ENCODE results near the gene SERHL2. TPM values are rescaled to one million over a fixed set of nuclear protein-coding genes. Genes with fewer than 3 reads are reported as not detected.
A peak's percentile ranks its signal among the peaks of the same experiment; 100 is the strongest.
"Not testable (repeated sequence)": the region's sequence is repeated elsewhere in the genome, so short reads cannot be mapped to it uniquely, and the experiment has no call there.

SERHL2 gene
- total RNA-seq, 2 experiments from 2014 or later, result 1.1 to 1.4 TPM

DNA sequence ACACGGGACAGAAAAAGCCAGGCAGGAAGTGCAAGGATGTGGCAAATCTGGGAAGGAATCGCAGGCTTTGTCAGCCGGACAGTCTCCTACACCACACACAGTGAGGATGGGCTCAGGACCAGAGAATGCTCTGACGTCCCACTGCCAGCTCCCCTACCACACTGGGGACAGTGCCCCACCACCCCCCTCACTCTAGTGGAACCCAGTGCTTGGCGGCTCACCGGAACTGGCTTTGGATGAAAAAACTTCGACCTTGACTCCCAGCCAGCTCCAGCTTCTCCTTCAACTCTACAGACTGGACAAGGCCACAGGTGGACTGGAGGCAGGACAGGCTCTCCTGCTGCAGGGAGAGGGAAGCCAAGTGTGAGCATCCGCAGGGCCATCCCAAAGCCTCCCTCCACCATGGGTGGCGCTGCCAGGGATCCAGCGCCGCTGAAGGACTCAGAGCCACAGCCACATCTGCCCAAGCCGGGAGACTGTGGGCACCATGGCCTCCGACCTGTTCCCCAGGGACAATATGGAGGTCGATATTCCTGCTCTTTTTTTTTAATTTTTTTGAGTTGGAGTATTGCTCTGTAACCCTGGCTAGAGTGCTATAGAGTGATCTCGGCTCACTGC is 24.0 kb downstream of the SERHL2 start:
- intact Hi-C loops (cut with micrococcal nuclease), result no loop called here
- Mint-ChIP-seq H3K9me3 (no peaks in the 10 kb centered on the region), H3K4me3 (no peak overlapping the region), H3K36me3 (ENCODE audit: low read depth) (peaks cover 32% of the 10 kb centered on the region), H3K4me1 (ENCODE audit: low read depth) (peaks cover 9% of the 10 kb centered on the region), H3K27ac (no peak overlapping the region), H3K27me3 (no peaks in the 10 kb centered on the region)
- TF ChIP-seq, protein P1, sequence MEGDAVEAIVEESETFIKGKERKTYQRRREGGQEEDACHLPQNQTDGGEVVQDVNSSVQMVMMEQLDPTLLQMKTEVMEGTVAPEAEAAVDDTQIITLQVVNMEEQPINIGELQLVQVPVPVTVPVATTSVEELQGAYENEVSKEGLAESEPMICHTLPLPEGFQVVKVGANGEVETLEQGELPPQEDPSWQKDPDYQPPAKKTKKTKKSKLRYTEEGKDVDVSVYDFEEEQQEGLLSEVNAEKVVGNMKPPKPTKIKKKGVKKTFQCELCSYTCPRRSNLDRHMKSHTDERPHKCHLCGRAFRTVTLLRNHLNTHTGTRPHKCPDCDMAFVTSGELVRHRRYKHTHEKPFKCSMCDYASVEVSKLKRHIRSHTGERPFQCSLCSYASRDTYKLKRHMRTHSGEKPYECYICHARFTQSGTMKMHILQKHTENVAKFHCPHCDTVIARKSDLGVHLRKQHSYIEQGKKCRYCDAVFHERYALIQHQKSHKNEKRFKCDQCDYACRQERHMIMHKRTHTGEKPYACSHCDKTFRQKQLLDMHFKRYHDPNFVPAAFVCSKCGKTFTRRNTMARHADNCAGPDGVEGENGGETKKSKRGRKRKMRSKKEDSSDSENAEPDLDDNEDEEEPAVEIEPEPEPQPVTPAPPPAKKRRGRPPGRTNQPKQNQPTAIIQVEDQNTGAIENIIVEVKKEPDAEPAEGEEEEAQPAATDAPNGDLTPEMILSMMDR (IDR thresholded peaks at IDR 0.05), result no peak
- no peak for ATAC-seq
- no peak for DNase-seq
- ChIA-PET POLR2A (interaction anchor here (1.6 kb wide), 1 partner anchor 9 kb away, joined by 9 read pairs; no protein-coding TSS in a partner anchor), CTCF (no interaction called here)

DNA sequence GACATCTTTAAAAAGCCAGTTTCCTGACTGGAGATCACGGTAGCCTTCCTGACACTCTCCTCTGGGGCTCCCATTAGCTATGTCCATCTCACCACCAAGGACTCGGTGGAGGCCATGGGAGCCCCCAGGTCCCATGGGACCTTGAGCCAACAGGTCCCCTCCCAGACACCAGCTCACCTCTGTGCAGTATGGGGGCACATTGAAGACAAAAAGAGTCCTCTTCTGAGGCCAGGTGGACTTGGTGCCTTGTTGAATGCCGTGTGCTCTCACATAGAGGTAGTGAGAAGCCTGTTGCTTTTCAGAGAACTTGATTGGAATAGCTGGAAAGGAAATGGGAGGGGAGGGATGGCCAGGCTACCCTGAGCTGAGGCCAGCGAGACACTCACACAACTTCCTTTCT is 26.3 kb downstream of the SERHL2 start:
- Mint-ChIP-seq H3K27ac (peak overlapping the region; percentile 55), H3K4me3 (peak overlapping the region; percentile 61)

DNA sequence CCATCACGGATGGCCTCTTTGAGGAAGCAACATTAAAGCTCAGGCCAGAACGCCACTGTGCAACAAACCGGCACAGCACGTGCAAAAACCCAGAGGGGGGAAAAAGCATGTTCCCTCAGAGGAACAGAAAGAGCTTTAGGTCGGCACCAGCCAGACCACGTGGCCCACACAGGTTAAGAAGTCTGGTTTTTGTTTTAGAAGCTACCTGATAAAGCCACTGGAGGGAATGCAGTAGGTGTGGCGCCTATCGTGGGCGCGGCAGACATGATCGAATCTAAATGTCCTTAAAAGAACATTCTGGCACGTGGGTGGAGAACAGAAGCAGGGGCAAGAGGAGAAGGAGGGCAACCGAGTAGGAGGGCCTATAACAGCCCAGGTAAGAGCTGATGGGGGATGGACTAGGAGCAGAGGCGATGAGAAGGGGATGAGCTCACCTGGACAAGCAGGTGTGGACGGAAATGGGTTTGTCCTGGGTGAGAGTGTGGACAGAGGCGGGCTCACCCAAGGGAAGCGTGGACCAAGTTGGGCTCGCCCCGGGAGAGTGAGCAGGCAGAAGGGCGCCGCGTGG is 27.5 kb downstream of the SERHL2 start:
- H3K9me3 Mint-ChIP-seq; CTCF ChIA-PET; intact Hi-C loops (cut with micrococcal nuclease); DNase-seq; H3K4me1 Mint-ChIP-seq (ENCODE audit: low read depth); H3K27me3 Mint-ChIP-seq: not testable (repeated sequence)
- Mint-ChIP-seq H3K4me3 (peak overlapping the region; percentile 95), H3K27ac (peak overlapping the region; percentile 95), H3K36me3 (ENCODE audit: low read depth) (peaks cover 38% of the 10 kb centered on the region)
- ATAC-seq, result peak; percentile 18
- POLR2A ChIA-PET, result interaction anchor here (0.8 to 7.1 kb wide), 5 partner anchors 9 to 31 kb away, joined by 3 to 102 read pairs (median 3); partner anchors contain the start of gene POLDIP3

More for the DNA sequence above, 26.3 kb downstream of the SERHL2 start:
- POLR2A ChIA-PET, result interaction anchor here (1.1 to 7.1 kb wide), 3 partner anchors 10 to 33 kb away, joined by 4 to 102 read pairs (median 8); partner anchors contain the start of gene POLDIP3
- DNase-seq; intact Hi-C loops (cut with micrococcal nuclease); H3K4me1 Mint-ChIP-seq (ENCODE audit: low read depth); CTCF ChIA-PET; H3K9me3 Mint-ChIP-seq; ATAC-seq; H3K27me3 Mint-ChIP-seq: not testable (repeated sequence)
- H3K36me3 Mint-ChIP-seq (ENCODE audit: low read depth), result peaks cover 32% of the 10 kb centered on the region

DNA sequence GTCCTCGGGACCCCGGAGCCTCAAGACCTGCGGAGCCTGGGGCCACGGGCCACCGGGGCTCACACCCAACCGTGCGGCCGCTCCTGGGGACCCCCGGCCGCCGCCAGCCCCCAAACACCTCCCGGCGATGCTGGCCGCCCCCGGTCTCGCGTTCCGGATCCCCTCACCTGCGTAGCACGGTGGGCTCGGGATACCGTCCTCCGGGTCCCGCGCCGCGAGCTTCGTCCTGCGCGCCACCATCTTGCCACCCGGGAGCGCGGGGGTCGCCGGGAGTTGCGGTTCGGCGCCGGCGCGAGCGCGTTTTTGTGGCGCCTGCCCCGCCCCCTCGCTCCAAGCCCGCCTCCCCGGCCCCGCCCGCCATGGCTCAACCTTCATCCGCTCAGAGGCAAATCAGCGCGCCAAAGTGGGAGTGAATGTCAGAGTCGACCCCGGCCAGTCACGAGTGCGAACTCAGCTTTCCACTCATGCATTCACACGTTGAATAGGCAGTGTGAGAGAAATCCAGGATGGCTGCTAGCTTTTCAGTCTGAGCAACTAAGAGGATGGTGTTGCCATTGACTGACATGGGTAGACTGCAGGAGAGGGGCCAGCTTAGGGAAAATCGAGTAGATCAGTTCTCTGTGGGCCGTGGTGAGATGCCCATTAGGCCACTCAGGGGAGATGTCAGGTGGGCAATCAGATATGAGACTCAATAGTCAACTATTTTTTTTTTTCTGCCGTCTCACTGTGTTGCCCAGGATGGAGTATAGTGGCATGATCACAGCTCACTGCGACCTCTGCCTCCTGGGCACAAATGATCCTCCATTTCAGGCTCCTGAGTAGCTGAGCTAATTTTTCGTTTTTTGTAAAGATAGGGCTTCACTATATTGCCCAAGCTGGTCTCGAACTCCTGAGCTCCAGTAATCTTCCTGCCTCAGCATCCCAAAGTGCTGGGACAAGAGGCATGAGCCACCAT is 28.3 kb downstream of the SERHL2 start:
- DNase-seq, result peak; percentile 91
- peak; percentile 92 for ATAC-seq
- no peaks in the 10 kb centered on the region for H3K27me3 Mint-ChIP-seq
- peaks cover 9% of the 10 kb centered on the region for H3K4me1 Mint-ChIP-seq (ENCODE audit: low read depth)
- peak overlapping the region; percentile 95 for H3K27ac Mint-ChIP-seq
- TF ChIP-seq, protein P1 (IDR thresholded peaks at IDR 0.05), result no peak
- H3K9me3 Mint-ChIP-seq, result no peaks in the 10 kb centered on the region
- POLR2A ChIA-PET, result interaction anchor here (0.6 to 7.1 kb wide), 8 partner anchors 10 to 48 kb away, joined by 3 to 102 read pairs (median 3); partner anchors contain the start of gene POLDIP3
- H3K36me3 Mint-ChIP-seq (ENCODE audit: low read depth), result peaks cover 41% of the 10 kb centered on the region
- CTCF ChIA-PET, result interaction anchor here (0.6 to 1.2 kb wide), 3 partner anchors 31 to 107 kb away, joined by 3 to 4 read pairs (median 3); partner anchors contain the start of gene POLDIP3
- H3K4me3 Mint-ChIP-seq, result peak overlapping the region; percentile 95
- intact Hi-C loops (cut with micrococcal nuclease), result no loop called here

DNA sequence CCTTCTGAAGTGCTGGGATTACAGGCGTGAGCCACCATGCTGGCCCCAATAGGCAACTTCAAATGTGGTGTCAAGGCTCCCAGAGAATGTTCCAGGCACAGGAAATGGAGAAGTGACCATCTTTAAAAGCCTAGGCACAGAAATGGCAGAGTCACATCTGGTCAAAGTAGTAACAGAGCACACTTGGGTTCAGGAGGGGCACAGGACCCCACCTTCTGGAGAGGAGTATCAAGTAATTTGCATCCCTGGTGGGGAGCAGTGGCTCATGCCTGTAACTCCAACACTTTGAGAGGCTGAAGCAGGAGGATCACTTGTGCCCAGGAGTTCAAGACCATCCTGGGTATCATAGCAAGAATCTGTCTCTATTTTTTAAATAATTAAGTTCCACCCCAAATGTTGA is 29.2 kb downstream of the SERHL2 start:
- no peaks in the 10 kb centered on the region for H3K27me3 Mint-ChIP-seq
- H3K36me3 Mint-ChIP-seq (ENCODE audit: low read depth), result peaks cover 44% of the 10 kb centered on the region
- POLR2A ChIA-PET, result interaction anchor here (1.5 to 7.1 kb wide), 2 partner anchors 22 to 30 kb away, joined by 3 to 102 read pairs; partner anchors contain the start of gene POLDIP3
- TF ChIP-seq, protein P1 (IDR thresholded peaks at IDR 0.05), result no peak
- H3K27ac Mint-ChIP-seq, result no peak overlapping the region
- H3K4me1 Mint-ChIP-seq (ENCODE audit: low read depth), result peaks cover 9% of the 10 kb centered on the region
- CTCF ChIA-PET, result interaction anchor here (0.6 to 1.4 kb wide), 4 partner anchors 13 to 108 kb away, joined by 3 to 4 read pairs (median 3); no protein-coding TSS in a partner anchor
- intact Hi-C loops (cut with micrococcal nuclease), result no loop called here
- DNase-seq (no peak), ATAC-seq (no peak)
- H3K4me3 Mint-ChIP-seq, result no peak overlapping the region
- H3K9me3 Mint-ChIP-seq, result no peaks in the 10 kb centered on the region
